PFSK-1 (cell line): Measurements from ENCODE around the gene SARS1.

Source experiments
- FOXP2 ChIP-seq: optimal IDR thresholded peaks from 2 replicates; pipeline ENCODE3; 2011; ENCODE audit warnings: borderline replicate concordance, control low read depth, inconsistent platforms; ENCODE audit not compliant: insufficient read depth; ENCODE audit errors: extremely low read length, extremely low read depth
- POLR2AphosphoS5 ChIP-seq: IDR thresholded peaks from 2 replicates; pipeline ENCODE4 v1.6.1; 2012; ENCODE audit warnings: low read depth, mild to moderate bottlenecking, control low read depth, low read length, moderate library complexity
- SIN3A ChIP-seq: IDR thresholded peaks from 2 replicates; pipeline ENCODE4 v1.6.1; 2012; ENCODE audit warnings: mild to moderate bottlenecking, low read length, moderate library complexity, borderline replicate concordance; ENCODE audit not compliant: insufficient read depth
- TAF1 ChIP-seq: IDR thresholded peaks from 2 replicates; pipeline ENCODE4 v1.6.1; 2012; ENCODE audit warnings: low read length, control low read depth, borderline replicate concordance; ENCODE audit not compliant: insufficient read depth
- TF ChIP-seq, protein P1 (sequence below), 2 experiments: IDR thresholded peaks; 2 replicates each; pipeline versions ENCODE4 v1.6.1 to v1.8.0; 2011 to 2012; ENCODE audit warnings: low read depth in 2 of 2, low read length in 2 of 2, control low read depth in 1 of 2, inconsistent platforms in 1 of 2, mild to moderate bottlenecking in 1 of 2, moderate library complexity in 1 of 2; ENCODE audit not compliant: insufficient read depth in 1 of 2

The SARS1 gene

GRCh38 chr1:109268431-109269211 is 54.9 kb downstream of the SARS1 start:
- no peak for TF ChIP-seq FOXP2
- TF ChIP-seq, protein P1, sequence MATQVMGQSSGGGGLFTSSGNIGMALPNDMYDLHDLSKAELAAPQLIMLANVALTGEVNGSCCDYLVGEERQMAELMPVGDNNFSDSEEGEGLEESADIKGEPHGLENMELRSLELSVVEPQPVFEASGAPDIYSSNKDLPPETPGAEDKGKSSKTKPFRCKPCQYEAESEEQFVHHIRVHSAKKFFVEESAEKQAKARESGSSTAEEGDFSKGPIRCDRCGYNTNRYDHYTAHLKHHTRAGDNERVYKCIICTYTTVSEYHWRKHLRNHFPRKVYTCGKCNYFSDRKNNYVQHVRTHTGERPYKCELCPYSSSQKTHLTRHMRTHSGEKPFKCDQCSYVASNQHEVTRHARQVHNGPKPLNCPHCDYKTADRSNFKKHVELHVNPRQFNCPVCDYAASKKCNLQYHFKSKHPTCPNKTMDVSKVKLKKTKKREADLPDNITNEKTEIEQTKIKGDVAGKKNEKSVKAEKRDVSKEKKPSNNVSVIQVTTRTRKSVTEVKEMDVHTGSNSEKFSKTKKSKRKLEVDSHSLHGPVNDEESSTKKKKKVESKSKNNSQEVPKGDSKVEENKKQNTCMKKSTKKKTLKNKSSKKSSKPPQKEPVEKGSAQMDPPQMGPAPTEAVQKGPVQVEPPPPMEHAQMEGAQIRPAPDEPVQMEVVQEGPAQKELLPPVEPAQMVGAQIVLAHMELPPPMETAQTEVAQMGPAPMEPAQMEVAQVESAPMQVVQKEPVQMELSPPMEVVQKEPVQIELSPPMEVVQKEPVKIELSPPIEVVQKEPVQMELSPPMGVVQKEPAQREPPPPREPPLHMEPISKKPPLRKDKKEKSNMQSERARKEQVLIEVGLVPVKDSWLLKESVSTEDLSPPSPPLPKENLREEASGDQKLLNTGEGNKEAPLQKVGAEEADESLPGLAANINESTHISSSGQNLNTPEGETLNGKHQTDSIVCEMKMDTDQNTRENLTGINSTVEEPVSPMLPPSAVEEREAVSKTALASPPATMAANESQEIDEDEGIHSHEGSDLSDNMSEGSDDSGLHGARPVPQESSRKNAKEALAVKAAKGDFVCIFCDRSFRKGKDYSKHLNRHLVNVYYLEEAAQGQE (IDR thresholded peaks at IDR 0.05; ENCODE audit: insufficient read depth in 1 of 2, low read depth in 2 of 2, low read length in 2 of 2): no peak
- TF ChIP-seq TAF1: no peak
- TF ChIP-seq POLR2AphosphoS5: no peak

DNA sequence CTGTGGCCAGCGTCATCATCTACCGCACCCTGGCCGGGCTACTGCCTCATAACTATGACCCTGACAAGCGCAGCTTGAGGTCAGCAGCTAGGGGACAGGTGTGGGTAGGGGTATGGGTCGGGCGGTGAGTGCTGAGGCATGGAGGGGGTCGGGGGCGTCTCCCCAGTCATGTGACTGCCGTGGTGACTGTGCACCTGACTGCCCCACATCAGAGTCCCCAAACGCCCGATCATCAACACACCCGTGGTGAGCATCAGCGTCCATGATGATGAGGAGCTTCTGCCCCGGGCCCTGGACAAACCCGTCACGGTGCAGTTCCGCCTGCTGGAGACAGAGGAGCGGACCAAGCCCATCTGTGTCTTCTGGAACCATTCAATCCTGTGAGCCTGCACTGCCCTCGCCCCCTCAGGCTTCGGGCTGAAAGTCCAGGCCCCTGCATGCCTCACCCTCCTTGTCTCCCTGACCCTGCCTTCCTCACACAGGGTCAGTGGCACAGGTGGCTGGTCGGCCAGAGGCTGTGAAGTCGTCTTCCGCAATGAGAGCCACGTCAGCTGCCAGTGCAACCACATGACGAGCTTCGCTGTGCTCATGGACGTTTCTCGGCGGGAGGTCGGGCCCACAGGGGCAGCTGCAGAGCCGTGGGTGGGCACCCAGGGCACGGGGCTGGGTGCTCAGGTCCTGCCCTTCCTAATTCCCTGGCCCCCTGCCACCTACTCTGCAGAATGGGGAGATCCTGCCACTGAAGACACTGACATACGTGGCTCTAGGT is 55.7 kb downstream of the SARS1 start:
- TF ChIP-seq POLR2AphosphoS5 (no peak), SIN3A (no peak), FOXP2 (no peak), TAF1 (no peak)
- TF ChIP-seq, protein P1 (IDR thresholded peaks at IDR 0.05; ENCODE audit: insufficient read depth in 1 of 2, low read depth in 2 of 2, low read length in 2 of 2): no peak

- no peak for TF ChIP-seq SIN3A
- no peak for TF ChIP-seq POLR2AphosphoS5
- TF ChIP-seq, protein P1 (IDR thresholded peaks at IDR 0.05; ENCODE audit: insufficient read depth in 1 of 2, low read depth in 2 of 2, low read length in 2 of 2): no peak
- TF ChIP-seq TAF1: no peak
- no peak for TF ChIP-seq FOXP2
Measured at GRCh38 chr1:109269981-109270622, 56.4 kb downstream of the SARS1 start.

DNA sequence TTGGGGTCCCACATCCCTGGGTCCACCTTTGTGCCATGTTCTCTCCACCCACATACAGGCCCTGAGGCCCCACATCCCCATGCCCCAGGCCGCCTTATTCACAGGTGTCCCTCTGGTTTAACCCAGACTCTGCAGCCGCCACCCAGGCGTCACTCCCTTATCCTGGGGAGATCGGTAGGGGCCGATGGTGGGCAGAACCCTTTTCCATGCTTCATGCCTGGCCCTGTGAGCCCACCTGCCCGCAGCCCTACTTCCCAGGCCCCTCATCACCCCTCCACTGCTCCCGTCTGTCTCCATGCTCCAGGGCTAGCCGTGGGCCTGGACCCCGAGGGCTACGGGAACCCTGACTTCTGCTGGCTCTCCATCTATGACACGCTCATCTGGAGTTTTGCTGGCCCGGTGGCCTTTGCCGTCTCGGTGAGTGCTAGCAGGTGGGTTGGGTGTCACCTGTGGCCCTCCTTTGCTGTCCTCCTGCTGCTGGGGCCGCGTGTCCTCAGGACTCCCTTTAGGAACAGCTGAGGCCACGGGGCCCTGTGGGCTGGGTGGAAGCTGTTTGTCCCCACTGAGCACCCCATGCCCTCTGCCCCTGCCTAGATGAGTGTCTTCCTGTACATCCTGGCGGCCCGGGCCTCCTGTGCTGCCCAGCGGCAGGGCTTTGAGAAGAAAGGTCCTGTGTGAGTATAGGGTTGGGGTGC is 57.1 kb downstream of the SARS1 start:
- TF ChIP-seq SIN3A (no peak), POLR2AphosphoS5 (no peak), FOXP2 (no peak), TAF1 (no peak)
- TF ChIP-seq, protein P1 (IDR thresholded peaks at IDR 0.05; ENCODE audit: insufficient read depth in 1 of 2, low read depth in 2 of 2, low read length in 2 of 2): no peak
